ENCODE data around the gene MIER1.

MIER1 gene

DNA sequence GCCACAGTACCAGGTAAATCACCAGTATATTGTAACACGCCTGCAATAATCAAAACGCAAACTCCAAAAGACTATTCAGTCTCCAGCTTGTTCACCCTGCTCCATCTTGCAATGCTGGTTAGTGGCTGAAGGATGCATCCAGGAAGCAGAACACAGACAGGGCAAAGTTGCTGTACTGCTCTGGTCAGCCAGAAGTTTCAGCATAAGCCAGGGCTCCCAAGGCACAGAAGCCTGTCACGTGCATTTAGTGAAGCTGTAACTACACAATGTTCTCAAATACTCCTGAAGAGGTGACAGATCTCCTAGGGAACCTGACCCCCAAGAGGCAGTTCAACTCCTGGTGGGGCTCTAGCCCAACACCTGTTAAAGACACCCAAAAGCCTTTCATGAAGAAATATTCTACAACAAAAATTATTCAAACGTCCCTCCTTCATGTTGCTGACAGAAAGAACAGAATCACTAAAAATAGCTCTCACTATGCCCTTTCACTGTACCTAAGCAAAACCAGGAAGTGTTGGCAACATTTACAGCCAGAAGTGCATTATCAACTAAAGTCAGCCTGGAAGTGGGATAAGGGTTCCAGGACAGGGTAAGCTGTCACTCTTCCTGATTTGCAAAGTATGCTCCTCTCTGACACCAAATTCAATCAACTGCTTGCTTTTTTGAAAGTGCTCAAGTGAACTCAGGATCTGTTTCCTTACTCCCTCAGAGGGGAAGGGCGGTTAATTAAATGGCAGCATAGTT, 77.1 kb downstream of the MIER1 start:
- no peak for DNase-seq

DNA sequence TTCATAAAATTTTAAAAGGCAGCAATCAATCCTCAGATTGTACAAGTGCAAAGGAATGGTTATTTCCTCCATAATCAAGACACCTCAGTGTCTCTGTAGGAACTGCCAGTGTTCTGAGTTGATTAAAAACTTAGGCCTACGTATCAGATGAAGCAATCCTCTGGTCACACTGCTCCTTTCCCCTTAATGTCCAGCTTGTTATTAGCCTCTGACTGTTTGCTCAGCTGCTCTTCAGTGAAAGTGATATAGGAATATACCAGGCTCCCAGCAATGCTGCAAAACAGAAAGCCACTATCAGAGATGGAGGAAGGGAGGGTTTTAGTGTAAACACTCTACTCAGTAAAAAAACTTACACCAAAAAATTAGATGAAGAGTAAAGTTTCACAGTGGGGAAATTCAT, 79.4 kb downstream of the MIER1 start:
- no peak for DNase-seq

DNA sequence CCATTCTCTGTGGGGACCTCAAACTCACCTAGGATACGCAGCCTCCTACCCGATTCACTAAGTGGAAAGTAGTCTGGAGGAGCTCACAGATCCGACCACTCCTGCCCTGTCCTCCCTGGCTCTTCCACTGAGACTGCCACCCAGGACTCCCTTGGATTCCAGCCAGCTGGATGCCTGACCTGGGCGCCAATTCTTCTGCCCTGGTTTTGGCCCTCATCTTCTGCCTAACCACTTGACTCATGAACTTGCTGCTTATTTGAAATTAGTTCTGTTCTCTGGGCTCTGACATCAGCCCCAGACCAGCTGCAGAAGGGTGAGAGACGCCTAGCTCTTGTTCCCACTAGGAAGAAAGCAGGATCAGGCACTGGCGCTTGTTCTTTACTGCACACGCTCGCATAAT, 80.3 kb downstream of the MIER1 start:
- no peak for DNase-seq

DNA sequence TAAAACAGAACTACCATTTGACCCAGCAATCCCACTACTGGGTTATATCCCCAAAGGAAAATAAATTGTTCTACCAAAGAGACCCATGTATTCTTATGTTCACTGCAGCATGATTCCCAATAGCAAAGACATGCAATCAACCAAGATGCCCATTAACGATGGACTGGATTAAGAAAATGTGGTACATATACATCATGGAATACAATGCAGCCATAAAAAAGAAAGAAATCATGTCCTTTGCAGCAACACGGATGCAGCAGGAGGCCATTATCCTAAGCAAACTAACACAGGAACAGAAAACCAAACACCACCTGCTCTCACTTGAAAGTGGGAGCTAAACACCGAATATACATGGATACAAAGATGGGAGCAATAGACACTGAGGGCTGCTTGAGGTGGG, 85.0 kb downstream of the MIER1 start:
- no peak for DNase-seq

DNA sequence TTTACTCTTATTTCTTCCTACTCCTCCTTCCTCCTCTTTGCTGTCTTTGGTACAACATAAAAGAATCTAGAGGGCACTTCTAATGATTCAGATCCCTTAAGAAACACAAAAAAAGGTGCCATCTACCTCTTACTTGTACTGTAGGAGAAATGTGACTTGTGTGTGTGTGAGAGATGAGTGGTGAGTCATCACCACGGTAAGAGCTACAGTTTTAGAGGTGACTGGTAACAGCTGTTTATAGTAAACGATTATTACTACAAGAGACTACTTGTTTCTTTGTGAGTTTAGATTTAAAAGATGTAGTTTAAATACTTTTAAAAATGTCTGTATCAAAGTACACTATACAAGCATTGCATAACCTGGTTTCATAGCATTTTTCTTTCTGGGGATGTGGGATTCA, 88.8 kb downstream of the MIER1 start:
- DNase-seq: no peak

DNA sequence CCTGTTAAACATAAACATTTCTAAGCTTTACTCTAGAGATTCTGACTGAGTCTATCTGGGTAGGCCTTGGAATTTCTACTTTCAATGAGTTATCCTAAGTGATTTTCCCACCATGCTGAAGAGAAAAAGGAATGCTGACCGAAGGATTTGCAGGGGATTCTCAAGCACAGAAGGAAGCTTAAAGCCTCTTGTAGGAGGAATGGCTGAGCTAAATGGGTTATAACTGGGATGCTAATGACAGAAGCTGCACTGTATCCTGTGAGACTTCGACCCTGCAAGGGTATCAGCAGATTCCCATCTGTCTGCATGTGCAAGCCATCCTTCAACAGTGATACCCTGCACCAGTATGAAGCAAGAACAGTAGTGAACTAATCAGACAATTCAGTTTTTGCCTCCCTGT, 93.8 kb downstream of the MIER1 start:
- DNase-seq: no peak

DNA sequence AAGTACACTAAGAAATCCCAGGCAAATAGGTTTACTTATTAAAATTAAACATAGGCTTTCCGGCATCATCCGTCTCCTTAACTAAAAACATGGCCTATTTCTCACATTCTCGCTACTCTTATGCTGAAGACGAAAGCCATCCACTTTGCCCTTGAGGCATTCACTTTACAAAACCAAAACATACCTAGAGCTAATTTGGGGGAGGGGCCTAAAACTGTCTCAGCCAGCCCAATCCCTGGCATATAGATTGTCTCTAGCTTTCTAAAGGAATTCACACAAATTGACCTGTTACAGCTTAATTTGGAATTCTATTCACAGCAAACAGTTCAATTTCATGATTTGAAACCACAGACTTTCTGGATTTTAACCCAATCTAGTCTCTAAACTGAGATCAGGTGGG, 94.3 kb downstream of the MIER1 start:
- DNase-seq: no peak

DNA sequence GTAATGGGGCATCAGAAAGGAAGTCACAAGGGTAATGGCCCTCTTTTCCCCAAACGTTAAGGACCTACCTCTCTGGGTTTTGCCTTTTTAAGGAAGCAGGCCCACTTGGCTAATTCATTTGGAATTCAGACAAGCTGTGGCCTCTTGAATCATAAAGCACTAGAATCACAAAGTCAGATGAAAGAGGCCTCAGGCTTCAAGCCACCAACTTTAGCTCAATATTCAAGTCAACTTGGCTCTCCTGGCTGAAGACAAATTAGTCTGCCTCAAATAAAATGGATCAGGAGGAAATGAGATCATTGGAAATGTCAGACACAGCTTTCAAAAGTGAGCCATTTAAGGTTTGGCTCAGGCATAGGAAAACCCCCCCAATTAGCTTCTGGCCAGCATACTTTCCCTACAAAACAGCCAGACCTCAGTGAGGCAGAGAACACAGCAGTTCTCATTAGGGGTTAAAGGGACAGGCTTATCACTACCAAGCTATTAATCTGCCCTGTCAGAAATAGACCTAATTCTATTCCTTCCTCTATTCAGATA, 94.9 kb downstream of the MIER1 start:
- no peak for DNase-seq

DNA sequence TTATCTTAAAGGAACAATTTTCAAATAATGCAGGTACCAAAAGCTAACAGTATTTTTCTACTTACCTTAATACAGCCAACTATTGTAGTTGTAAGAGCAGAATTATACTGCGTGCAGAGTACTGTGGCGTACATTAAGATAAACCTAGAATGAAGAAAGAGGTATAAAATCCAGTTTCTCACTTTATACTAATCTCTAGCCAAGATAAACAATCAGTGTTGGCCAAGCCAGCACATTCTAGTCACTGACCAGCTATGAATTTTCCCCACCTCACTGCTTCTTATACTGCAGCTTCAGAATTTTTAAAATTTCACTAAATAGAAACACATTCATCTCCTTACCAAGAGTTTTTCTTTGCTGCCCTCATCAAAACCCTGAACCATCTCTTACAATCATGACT, 95.5 kb downstream of the MIER1 start:
- no peak for DNase-seq

DNA sequence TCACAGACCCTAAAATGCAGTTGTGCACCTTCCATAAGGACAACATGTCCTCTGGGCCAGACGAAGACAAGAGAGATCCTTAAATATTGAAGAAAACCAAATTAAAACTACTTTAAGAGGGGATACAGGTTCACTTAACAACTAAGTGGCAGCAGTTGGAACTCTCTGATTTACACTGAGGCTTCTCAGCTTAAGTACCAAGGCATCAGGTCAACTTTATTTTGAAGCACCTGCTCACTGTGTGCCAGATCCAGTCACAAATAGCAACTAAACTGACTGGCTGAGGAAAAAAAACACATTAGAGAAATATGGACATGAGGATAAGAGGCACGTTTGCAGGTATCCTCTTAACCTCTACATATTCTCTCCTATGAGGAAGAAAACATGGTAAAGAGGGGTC, 96.0 kb downstream of the MIER1 start:
- DNase-seq: no peak

DNA sequence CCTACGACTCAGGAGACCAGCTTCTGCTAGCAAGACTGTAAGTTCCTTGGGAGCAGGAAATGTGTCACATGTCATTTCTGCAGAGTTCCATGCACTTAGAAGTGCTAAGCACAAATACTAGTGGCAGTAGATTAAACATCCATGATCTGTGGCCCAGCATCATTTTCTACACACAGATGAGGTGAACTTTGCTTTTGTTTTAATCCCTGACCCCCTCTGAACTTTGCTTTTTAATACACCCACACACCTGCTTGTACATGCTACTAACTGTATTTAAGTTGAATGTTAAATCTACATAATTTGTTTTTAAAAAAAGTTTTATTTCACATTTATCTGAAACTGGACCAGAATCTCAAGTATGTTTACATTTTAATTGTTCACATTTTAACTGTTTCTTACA, 104.7 kb downstream of the MIER1 start:
- no peak for DNase-seq

DNA sequence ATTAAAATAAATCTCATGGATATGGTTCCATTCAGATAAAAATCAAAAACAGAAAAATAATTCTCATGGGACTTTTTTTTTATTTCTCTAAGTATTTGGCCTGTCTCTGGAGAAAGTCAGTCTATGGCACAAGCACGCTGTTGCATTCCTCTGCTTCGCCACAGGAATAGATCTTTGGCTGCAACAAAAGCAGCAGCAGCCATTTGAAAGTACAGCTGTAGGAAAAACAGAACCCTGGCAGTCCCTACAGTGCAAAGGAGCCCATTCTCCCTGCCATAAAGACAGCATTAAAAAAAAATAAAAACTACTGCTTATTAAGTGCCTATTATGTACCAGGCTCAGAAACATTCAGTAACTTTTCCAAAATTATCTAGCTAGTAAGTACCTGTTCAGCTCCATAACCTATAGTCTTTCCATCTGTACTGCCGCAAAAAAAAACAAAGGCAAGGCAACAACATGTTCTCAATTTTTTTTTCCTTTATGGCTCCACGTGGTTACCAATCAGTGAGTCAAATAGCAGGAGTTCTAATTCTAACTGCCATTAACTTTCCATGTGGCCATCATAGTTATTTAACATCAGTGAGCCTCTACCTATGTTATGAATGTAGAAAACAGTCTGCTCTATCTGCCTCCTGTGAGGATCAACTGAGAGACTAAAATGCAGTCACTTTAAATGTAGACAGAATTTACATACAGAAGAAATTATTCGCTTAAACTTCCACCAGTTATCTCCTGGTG, 106.5 kb downstream of the MIER1 start:
- DNase-seq: no peak

DNA sequence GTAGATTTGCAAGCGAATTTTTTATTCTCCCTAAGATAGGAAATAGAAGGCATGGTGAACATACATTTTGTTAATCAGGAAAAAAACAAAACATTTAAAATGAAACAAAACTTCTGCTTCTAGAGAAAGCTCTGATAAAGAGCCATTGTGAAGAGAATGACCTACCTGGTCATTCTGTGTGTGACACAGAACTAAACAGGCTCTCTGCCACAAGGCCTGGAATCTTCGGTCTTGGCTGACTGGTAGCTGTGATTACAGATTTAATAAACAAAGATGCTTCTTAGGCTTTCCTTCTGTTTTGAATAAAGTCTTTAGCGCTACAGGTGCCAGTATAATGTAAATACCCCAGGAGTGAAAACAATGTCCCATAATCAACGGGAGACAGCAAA, 107.1 kb downstream of the MIER1 start:
- DNase-seq: no peak

Data from activated effector memory CD4-positive, alpha-beta T cell treated with anti-CD3 and anti-CD28 coated beads, Interleukin-2, amount 50 U/mL, for 16 hours (primary cell).